ENCODE results near the gene CPD. TPM values are rescaled to one million over a fixed set of nuclear protein-coding genes. Genes with fewer than 3 reads are reported as not detected.
"Not testable (repeated sequence)": the region's sequence is repeated elsewhere in the genome, so short reads cannot be mapped to it uniquely, and the experiment has no call there.

Gene CPD
- total and polyA plus RNA-seq, 9 of the 15 experiments (the other 6 are each of a cell fraction or from before 2014, with no cell fraction given): 4.5 to 24.4 (median 20.4) TPM

- H3K4me3 ChIP-seq; H3K36me3 ChIP-seq (ENCODE audit: control insufficient read depth, insufficient read depth, low read length); DNase-seq (ENCODE audit: extremely low read depth in 1 of 4, low spot score in 3 of 4); intact Hi-C loops (cut with micrococcal nuclease); FAIRE-seq; CTCF ChIA-PET (ENCODE audit: low intra/inter-chr PET ratio); H3K4me2 ChIP-seq (ENCODE audit: insufficient read depth, low read length); H3K9ac ChIP-seq (ENCODE audit: insufficient read depth in 1 of 2, low read depth in 2 of 2, low read length in 2 of 2); in situ Hi-C loops (cut with MboI); H3K9me1 ChIP-seq (ENCODE audit: control insufficient read depth, insufficient read depth, low read length); ATAC-seq; H3K27me3 ChIP-seq (ENCODE audit: control insufficient read depth in 2 of 2, insufficient read depth in 2 of 2, low read length in 2 of 2); H4K20me1 ChIP-seq (replicated peaks; ENCODE audit: control insufficient read depth, insufficient read depth, low read length); H2AFZ ChIP-seq (ENCODE audit: low read depth, low read length); H3K4me1 ChIP-seq (replicated peaks in 1 of 2; ENCODE audit: control insufficient read depth in 2 of 2, insufficient read depth in 2 of 2, low read length in 2 of 2); H3K27ac ChIP-seq (ENCODE audit: extremely low read depth, low read depth, low read length); BruUV-seq (replicated peaks); H3K79me2 ChIP-seq (ENCODE audit: control insufficient read depth, insufficient read depth, low read length); H3K9me3 ChIP-seq (replicated peaks; ENCODE audit: control insufficient read depth, insufficient read depth, low read depth, low read length): not testable (repeated sequence)
- WGBS (ENCODE audit: insufficient coverage, low coverage, missing lambda C conversion rate): 100% methylated on average over 1 of the region's 1 CpG
- POLR2A ChIA-PET: interaction anchor here (1.0 to 1.5 kb wide), 2 partner anchors 12 to 13 kb away, joined by 3 read pairs; no protein-coding TSS in a partner anchor
- peak; percentile 26; the same call in 1 of the 2 replicates for TF ChIP-seq CEBPB (tag; IDR thresholded peaks at IDR 0.05)
Measured at GRCh38 chr17:30418070-30418469, 39.3 kb downstream of the CPD start.

- H3K9me3 ChIP-seq (replicated peaks; ENCODE audit: control insufficient read depth, insufficient read depth, low read depth, low read length): no peaks in the 10 kb centered on the region
- H2AFZ ChIP-seq (ENCODE audit: low read depth, low read length): no peak overlapping the region
- no peak overlapping the region for H3K27ac ChIP-seq (ENCODE audit: extremely low read depth, low read depth, low read length)
- H3K4me3 ChIP-seq: no peak overlapping the region
- FAIRE-seq (no peak), DNase-seq (ENCODE audit: extremely low read depth in 1 of 4, low spot score in 3 of 4) (no peak), ATAC-seq (no peak)
- no peak overlapping the region for H3K9ac ChIP-seq (ENCODE audit: insufficient read depth in 1 of 2, low read depth in 2 of 2, low read length in 2 of 2)
- no peaks in the 10 kb centered on the region for H4K20me1 ChIP-seq (replicated peaks; ENCODE audit: control insufficient read depth, insufficient read depth, low read length)
- BruUV-seq (replicated peaks): no TSS peak
- no peaks in the 10 kb centered on the region; a peak in 1 of 5 replicates for H3K4me1 ChIP-seq (replicated peaks in 1 of 2; ENCODE audit: control insufficient read depth in 2 of 2, insufficient read depth in 2 of 2, low read length in 2 of 2)
- ChIA-PET CTCF (ENCODE audit: low intra/inter-chr PET ratio) (no interaction called here), POLR2A (interaction anchor here (0.5 kb wide), 1 partner anchor 329 kb away, joined by 3 read pairs; no protein-coding TSS in a partner anchor)
- H3K36me3 ChIP-seq (ENCODE audit: control insufficient read depth, insufficient read depth, low read length): peaks cover 16% of the 10 kb centered on the region; the same call in 2 of the 3 replicates
- in situ Hi-C loops (cut with MboI): no loop called here
- H3K27me3 ChIP-seq (ENCODE audit: control insufficient read depth in 2 of 2, insufficient read depth in 2 of 2, low read length in 2 of 2): no peaks in the 10 kb centered on the region
- intact Hi-C loops (cut with micrococcal nuclease): no loop called here
- H3K4me2 ChIP-seq (ENCODE audit: insufficient read depth, low read length): no peak overlapping the region
- 68% methylated on average over 4 of the region's 4 CpGs for WGBS (ENCODE audit: insufficient coverage, low coverage, missing lambda C conversion rate)
- H3K9me1 ChIP-seq (ENCODE audit: control insufficient read depth, insufficient read depth, low read length): no peaks in the 10 kb centered on the region
- no peaks in the 10 kb centered on the region for H3K79me2 ChIP-seq (ENCODE audit: control insufficient read depth, insufficient read depth, low read length)
- TF ChIP-seq RBM17 (IDR thresholded peaks at IDR 0.05; ENCODE audit: borderline replicate concordance, low read depth, low read length): no peak
- TF ChIP-seq IFI16 (CRISPR knock-in tag; IDR thresholded peaks at IDR 0.05): no peak
- no peak for TF ChIP-seq SMAD2 (IDR thresholded peaks at IDR 0.05; ENCODE audit: low read depth, low read length)
- no peak for TF ChIP-seq ZNF592 (IDR thresholded peaks at IDR 0.05)
- no peak for TF ChIP-seq TAF7 (tag; IDR thresholded peaks at IDR 0.05)
- TF ChIP-seq RBM14 (IDR thresholded peaks at IDR 0.05; ENCODE audit: borderline replicate concordance, insufficient read depth, low read depth, low read length): no peak
- no peak for TF ChIP-seq HNRNPUL1 (IDR thresholded peaks at IDR 0.05; ENCODE audit: low read length)
- TF ChIP-seq ZNF589 (CRISPR knock-in tag; IDR thresholded peaks at IDR 0.05; ENCODE audit: low read depth): no peak
Measured at GRCh38 chr17:30421592-30421991, 42.9 kb downstream of the CPD start.
